GM18907 (cell line): ENCODE results near the gene CERS1.
"Not testable (repeated sequence)": the region's sequence is repeated elsewhere in the genome, so short reads cannot be mapped to it uniquely, and the experiment has no call there.

Source experiments
- ATAC-seq: cut with Tn5 transposase; IDR thresholded peaks from one replicate; pipeline ENCODE4 v1.9.1; 2021; ENCODE audit warnings: mild to moderate bottlenecking, moderate library complexity; ENCODE audit not compliant: unreplicated experiment

CERS1 gene

GRCh38 chr19:18919900-18920214 lies 23.9 kb upstream of the CERS1 start:
- no peak for ATAC-seq

- peak; percentile 90 for ATAC-seq
Measured at GRCh38 chr19:18919086-18919899, 23.3 kb upstream of the CERS1 start, which contains the start of the genes COPE and DDX49. Gene COPE, minus strand, starts transcription at chr19:18919387. Its CDS starts 39 bp downstream, at chr19:18919348. Gene DDX49, plus strand, starts transcription at chr19:18919715. Its CDS starts 27 bp downstream, at chr19:18919742.

- ATAC-seq: not testable (repeated sequence)
Measured at GRCh38 chr19:18917593-18917992, 21.6 kb upstream of the CERS1 start.

- no peak for ATAC-seq
Measured at GRCh38 chr19:18915639-18916038, 19.7 kb upstream of the CERS1 start.

- no peak for ATAC-seq
Measured at GRCh38 chr19:18913466-18913865, 17.5 kb upstream of the CERS1 start.

- no peak for ATAC-seq
Measured at GRCh38 chr19:18912933-18913332, 17.0 kb upstream of the CERS1 start.

- ATAC-seq: no peak
Measured at GRCh38 chr19:18910801-18911436, 15.0 kb upstream of the CERS1 start.

- ATAC-seq: no peak
Measured at GRCh38 chr19:18910010-18910409, 14.1 kb upstream of the CERS1 start.

- ATAC-seq: no peak
Measured at GRCh38 chr19:18908917-18909619, 13.1 kb upstream of the CERS1 start.

- ATAC-seq: no peak
Measured at GRCh38 chr19:18906605-18907519, 10.9 kb upstream of the CERS1 start.

- no peak for ATAC-seq
Measured at GRCh38 chr19:18905513-18906236, 9.7 kb upstream of the CERS1 start.

- ATAC-seq: no peak
Measured at GRCh38 chr19:18905058-18905456, 9.1 kb upstream of the CERS1 start.

GRCh38 chr19:18904334-18905057 lies 8.5 kb upstream of the CERS1 start:
- ATAC-seq: no peak

- ATAC-seq: no peak
Measured at GRCh38 chr19:18903156-18904037, 7.4 kb upstream of the CERS1 start.

GRCh38 chr19:18902519-18902918 lies 6.6 kb upstream of the CERS1 start:
- not testable (repeated sequence) for ATAC-seq

GRCh38 chr19:18901491-18901890 lies 5.5 kb upstream of the CERS1 start:
- ATAC-seq: no peak

- ATAC-seq: no peak
Measured at GRCh38 chr19:18900700-18901481, 4.9 kb upstream of the CERS1 start.
